Activated CD8-positive, alpha-beta T cell treated with anti-CD3 and anti-CD28 coated beads for 36 hours (primary cell): ENCODE data around the gene ERCC2. TPM values are rescaled to one million over a fixed set of nuclear protein-coding genes. Genes with fewer than 3 reads are reported as not detected.

Experiments
- ATAC-seq: fragments of 200-7000 bp; cut with Tn5 transposase; one replicate; pipeline ENCODE4 v1.10.0; 2021; ENCODE audit warnings: mild to moderate bottlenecking, moderate library complexity
- CTCF ChIA-PET: fragments of 350-600 bp; sonication (Branson Sonifier 250); formaldehyde crosslinking; loops from one replicate; lab custom pipeline; 2021; ENCODE audit warnings: antibody characterized with exemption; lab: Charles Lee
- POLR2A ChIA-PET: fragments of 350-600 bp; sonication (Branson Sonifier 250); formaldehyde crosslinking; loops from one replicate; lab custom pipeline; 2021; ENCODE audit warnings: antibody characterized with exemption; lab: Charles Lee
- DNase-seq: peaks from one replicate; pipeline ENCODE4 v3.0.0-alpha.2; 2020
- H3K27ac Mint-ChIP-seq: one replicate; pipeline ENCODE4 v1.8.0; 2021; ENCODE audit warnings: mild to moderate bottlenecking, mixed read lengths
- H3K27me3 Mint-ChIP-seq: one replicate; pipeline ENCODE4 v1.8.0; 2021; ENCODE audit warnings: mixed read lengths
- H3K36me3 Mint-ChIP-seq: one replicate; pipeline ENCODE4 v1.8.0; 2021; ENCODE audit warnings: low read depth, mixed read lengths
- H3K4me1 Mint-ChIP-seq: one replicate; pipeline ENCODE4 v1.8.0; 2021; ENCODE audit warnings: low read depth, mixed read lengths
- H3K4me3 Mint-ChIP-seq: one replicate; pipeline ENCODE4 v1.8.0; 2021; ENCODE audit warnings: mild to moderate bottlenecking, moderate library complexity, mixed read lengths
- H3K9me3 Mint-ChIP-seq: one replicate; pipeline ENCODE4 v1.8.0; 2021; ENCODE audit warnings: mixed read lengths
- intact Hi-C: fragments of 100-400 bp; cut with micrococcal nuclease; formaldehyde crosslinking; loops from one replicate; pipeline ENCODE4 v1.10.0; 2022
- total RNA-seq, 2 experiments: library from RNA; stranded (reverse); gene quantifications; one replicate each; pipeline ENCODE4 v1.2.3, GENCODE V29; 2021
- TF ChIP-seq, protein P1 (sequence below): fragments of 200-600 bp; IDR thresholded peaks from one replicate; pipeline ENCODE4 v1.8.0; 2022; ENCODE audit warnings: antibody characterized with exemption, mild to moderate bottlenecking

Gene ERCC2
- total RNA-seq, 2 experiments from 2014 or later, result 23.2 to 25.6 TPM

DNA sequence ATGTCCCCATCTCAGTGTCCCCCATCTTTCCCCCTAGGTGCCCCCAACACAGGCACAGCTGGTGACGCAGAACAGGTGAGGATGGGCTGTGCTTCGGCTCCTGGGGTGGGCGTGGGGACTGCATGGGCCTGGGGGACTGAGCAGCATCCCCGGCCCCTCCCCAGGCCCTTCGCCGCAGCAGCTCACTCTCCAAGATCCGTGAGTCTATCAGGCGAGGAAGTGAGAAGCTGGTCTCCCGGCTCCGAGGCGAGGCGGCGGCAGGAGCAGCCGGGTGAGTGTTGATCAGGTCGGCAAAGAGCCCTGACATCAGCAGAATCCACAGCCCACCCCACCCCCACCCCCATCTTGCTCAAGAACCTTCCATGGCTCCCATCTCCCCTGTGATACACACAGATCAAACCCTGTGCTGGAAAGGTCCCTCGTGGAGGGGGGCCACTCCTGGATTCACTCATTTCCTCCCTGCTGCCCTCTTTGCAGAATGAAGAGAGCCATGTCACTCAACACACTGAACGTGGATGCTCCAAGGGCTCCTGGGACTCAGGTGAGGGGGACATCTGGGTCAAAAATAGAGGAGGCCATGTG lies 19.8 kb downstream of the ERCC2 start:
- ATAC-seq (no peak), DNase-seq (no peak)
- peaks cover 9% of the 10 kb centered on the region for H3K27me3 Mint-ChIP-seq
- H3K27ac Mint-ChIP-seq, result no peak overlapping the region
- ChIA-PET POLR2A (no interaction called here), CTCF (interaction anchor here (0.9 to 1.7 kb wide), 2 partner anchors 11 to 45 kb away, joined by 3 to 5 read pairs; no protein-coding TSS in a partner anchor)
- no peak overlapping the region for H3K4me3 Mint-ChIP-seq
- TF ChIP-seq, protein P1, sequence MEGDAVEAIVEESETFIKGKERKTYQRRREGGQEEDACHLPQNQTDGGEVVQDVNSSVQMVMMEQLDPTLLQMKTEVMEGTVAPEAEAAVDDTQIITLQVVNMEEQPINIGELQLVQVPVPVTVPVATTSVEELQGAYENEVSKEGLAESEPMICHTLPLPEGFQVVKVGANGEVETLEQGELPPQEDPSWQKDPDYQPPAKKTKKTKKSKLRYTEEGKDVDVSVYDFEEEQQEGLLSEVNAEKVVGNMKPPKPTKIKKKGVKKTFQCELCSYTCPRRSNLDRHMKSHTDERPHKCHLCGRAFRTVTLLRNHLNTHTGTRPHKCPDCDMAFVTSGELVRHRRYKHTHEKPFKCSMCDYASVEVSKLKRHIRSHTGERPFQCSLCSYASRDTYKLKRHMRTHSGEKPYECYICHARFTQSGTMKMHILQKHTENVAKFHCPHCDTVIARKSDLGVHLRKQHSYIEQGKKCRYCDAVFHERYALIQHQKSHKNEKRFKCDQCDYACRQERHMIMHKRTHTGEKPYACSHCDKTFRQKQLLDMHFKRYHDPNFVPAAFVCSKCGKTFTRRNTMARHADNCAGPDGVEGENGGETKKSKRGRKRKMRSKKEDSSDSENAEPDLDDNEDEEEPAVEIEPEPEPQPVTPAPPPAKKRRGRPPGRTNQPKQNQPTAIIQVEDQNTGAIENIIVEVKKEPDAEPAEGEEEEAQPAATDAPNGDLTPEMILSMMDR, result no peak
- intact Hi-C loops, result no loop called here
- no peaks in the 10 kb centered on the region for H3K9me3 Mint-ChIP-seq
- H3K4me1 Mint-ChIP-seq, result no peaks in the 10 kb centered on the region
- peaks cover 9% of the 10 kb centered on the region for H3K36me3 Mint-ChIP-seq

DNA sequence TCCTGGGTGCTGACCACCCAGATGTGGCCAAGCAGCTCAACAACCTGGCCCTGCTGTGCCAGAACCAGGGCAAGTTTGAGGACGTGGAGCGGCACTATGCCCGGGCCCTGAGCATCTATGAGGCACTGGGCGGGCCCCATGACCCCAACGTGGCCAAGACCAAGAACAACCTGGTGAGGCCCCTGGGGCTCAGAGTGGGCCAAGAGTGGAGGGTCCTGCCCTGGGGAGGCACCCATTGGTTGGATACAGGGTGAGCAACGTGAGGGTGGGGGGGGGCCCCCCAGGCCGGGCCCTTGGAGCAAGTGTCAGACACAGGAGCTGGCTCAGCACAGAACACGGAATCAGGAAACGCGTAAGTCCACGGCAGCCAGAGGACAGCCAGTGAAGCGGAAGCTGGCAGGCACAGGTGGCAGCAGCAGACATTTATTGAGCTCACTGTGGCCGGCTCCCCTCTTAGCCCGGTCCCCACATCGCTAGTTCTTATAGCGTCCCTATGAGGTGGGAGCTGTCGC lies 20.9 kb downstream of the ERCC2 start:
- H3K9me3 Mint-ChIP-seq, result no peaks in the 10 kb centered on the region
- CTCF ChIA-PET, result interaction anchor here (1.7 kb wide), 1 partner anchor 10 kb away, joined by 5 read pairs; no protein-coding TSS in a partner anchor

DNA sequence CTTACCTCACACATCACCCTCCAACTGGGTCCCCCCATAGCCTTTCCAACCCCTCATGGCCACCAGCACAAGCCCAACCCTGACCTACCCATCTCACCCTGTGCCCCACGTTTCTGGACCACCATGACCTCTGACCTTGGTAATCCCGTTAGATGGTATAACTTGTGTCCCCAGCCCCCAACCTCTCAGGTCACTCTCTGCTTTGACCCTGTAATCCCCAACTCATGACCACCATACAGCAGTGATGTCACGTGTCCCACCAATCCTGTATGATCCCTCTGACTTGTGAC lies 21.3 kb downstream of the ERCC2 start:
- Mint-ChIP-seq H3K27me3 (peaks cover 14% of the 10 kb centered on the region), H3K9me3 (no peaks in the 10 kb centered on the region), H3K27ac (no peak overlapping the region), H3K4me1 (no peaks in the 10 kb centered on the region), H3K4me3 (no peak overlapping the region), H3K36me3 (peaks cover 5% of the 10 kb centered on the region)
- no peak for ATAC-seq
- no peak for DNase-seq
- CTCF ChIA-PET, result interaction anchor here (1.7 kb wide), 1 partner anchor 10 kb away, joined by 5 read pairs; no protein-coding TSS in a partner anchor
- TF ChIP-seq, protein P1, result no peak
- POLR2A ChIA-PET, result interaction anchor here (0.6 kb wide), 1 partner anchor 197 kb away, joined by 3 read pairs; no protein-coding TSS in a partner anchor
- intact Hi-C loops, result no loop called here

More for the DNA sequence above, 20.9 kb downstream of the ERCC2 start:
- POLR2A ChIA-PET, result interaction anchor here (0.6 kb wide), 1 partner anchor 198 kb away, joined by 3 read pairs; no protein-coding TSS in a partner anchor
- H3K36me3 Mint-ChIP-seq, result peaks cover 5% of the 10 kb centered on the region
- no peak overlapping the region for H3K27ac Mint-ChIP-seq
- DNase-seq, result no peak
- H3K27me3 Mint-ChIP-seq, result peaks cover 12% of the 10 kb centered on the region
- no peak overlapping the region for H3K4me3 Mint-ChIP-seq
- TF ChIP-seq, protein P1, result no peak
- H3K4me1 Mint-ChIP-seq, result no peaks in the 10 kb centered on the region
- intact Hi-C loops, result no loop called here
- ATAC-seq, result no peak

DNA sequence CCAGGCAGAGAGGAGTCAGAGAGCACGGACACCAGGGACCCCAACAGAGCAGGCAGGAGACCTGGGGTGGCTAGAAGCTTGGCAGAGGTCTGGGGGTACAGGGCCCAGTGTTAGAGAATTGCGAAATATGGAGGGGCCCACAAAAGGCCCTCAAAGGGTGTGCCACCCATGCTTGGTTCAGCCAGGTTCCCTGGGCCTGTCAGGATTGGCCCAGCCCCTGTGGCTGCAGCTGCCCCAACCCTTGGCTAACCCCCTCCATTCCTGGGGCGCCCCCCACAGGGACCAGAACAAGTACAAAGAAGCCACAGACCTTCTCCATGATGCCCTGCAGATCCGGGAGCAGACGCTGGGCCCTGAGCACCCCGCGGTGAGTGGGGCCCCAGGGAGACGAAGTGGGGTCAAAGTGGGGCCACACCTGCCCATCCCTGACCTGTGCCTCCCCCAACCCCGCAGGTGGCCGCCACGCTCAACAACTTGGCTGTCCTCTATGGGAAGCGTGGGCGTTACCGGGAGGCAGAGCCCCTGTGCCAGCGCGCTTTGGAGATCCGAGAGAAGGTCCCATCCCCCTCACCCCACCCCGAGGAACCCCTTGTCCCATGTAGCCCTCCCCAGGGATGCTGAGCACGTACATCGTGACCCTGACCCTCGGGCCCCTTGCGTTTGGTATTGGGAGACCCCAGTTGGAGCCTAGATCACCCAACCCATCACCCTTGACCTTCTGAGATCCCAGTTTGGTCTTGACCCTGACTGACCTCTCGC lies 21.8 kb downstream of the ERCC2 start:
- Mint-ChIP-seq H3K27me3 (peaks cover 15% of the 10 kb centered on the region), H3K9me3 (no peaks in the 10 kb centered on the region), H3K27ac (no peak overlapping the region), H3K36me3 (peaks cover 4% of the 10 kb centered on the region), H3K4me1 (no peaks in the 10 kb centered on the region), H3K4me3 (no peak overlapping the region)
- ChIA-PET CTCF (interaction anchor here (1.7 kb wide), 1 partner anchor 9 kb away, joined by 5 read pairs; no protein-coding TSS in a partner anchor), POLR2A (interaction anchor here (0.6 kb wide), 1 partner anchor 197 kb away, joined by 3 read pairs; no protein-coding TSS in a partner anchor)
- TF ChIP-seq, protein P1, result no peak
- no peak for DNase-seq
- peak; percentile 20 for ATAC-seq
- intact Hi-C loops, result no loop called here
